ENCODE results near the gene SUDS3.

GRCh38 chr12:118436002-118436730 lies 59.8 kb downstream of the SUDS3 start:
- TF ChIP-seq, protein P1, sequence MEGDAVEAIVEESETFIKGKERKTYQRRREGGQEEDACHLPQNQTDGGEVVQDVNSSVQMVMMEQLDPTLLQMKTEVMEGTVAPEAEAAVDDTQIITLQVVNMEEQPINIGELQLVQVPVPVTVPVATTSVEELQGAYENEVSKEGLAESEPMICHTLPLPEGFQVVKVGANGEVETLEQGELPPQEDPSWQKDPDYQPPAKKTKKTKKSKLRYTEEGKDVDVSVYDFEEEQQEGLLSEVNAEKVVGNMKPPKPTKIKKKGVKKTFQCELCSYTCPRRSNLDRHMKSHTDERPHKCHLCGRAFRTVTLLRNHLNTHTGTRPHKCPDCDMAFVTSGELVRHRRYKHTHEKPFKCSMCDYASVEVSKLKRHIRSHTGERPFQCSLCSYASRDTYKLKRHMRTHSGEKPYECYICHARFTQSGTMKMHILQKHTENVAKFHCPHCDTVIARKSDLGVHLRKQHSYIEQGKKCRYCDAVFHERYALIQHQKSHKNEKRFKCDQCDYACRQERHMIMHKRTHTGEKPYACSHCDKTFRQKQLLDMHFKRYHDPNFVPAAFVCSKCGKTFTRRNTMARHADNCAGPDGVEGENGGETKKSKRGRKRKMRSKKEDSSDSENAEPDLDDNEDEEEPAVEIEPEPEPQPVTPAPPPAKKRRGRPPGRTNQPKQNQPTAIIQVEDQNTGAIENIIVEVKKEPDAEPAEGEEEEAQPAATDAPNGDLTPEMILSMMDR (optimal IDR thresholded peaks at IDR 0.05 in 1 of 3, IDR thresholded peaks at IDR 0.05 in 1 of 3, conservative IDR thresholded peaks at IDR 0.05 in 1 of 3; ENCODE audit: extremely low read depth in 1 of 3, insufficient read depth in 2 of 3, low read length in 3 of 3): peak in 1 of 3 experiments; percentile 31
- TF ChIP-seq EZH2 (IDR thresholded peaks at IDR 0.05; ENCODE audit: low read length): no peak

Measured in keratinocyte (primary cell).